SH-SY5Y (cell line): ENCODE measurements around the gene SETD9.

ENCODE experiments used
- GATA2 ChIP-seq: IDR thresholded peaks from 2 replicates; pipeline ENCODE4 v1.6.1; 2011; ENCODE audit warnings: mild to moderate bottlenecking, low read depth, low read length
- GATA3 ChIP-seq: IDR thresholded peaks from 2 replicates; pipeline ENCODE4 v1.6.1; 2011; ENCODE audit warnings: low read depth, mild to moderate bottlenecking, low read length, moderate library complexity

SETD9 gene

DNA sequence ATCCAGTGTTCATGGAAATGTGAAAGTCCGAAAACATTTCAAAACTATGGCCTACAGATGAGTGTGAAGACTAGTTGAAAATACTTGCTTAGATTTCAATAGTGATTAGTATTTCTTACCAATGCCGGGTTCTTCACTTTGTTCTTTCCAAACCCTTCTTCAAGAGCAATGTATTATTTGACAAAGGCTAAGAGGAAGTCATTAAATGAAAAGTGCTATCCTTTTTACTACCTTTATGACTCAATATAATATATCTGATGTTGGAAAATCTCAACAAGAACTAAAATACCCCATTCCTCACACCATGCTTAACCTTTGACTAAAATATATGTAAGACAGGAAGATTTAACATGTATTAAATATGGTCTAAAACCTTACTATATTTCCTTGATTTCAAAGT lies 49.2 kb downstream of the SETD9 start:
- TF ChIP-seq GATA3 (no peak), GATA2 (no peak)

DNA sequence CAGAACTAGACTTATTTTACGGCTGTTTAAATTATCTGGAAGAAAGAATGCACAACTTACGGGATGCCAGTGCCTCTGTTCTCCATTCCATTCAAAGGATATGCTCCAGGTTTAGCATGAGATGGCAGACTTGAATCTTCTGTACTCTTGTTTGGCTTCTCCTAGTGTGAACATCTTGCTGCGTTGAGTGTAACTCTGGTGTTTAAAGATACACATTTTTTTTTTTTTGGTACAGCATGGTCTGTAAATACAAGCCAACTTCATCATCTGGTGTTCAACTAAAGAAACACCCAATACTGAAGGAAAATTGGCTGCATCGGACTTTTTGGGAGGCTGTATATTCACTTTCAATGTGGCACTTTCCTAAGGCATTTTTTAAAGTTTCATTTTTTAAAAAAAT lies 49.9 kb downstream of the SETD9 start:
- TF ChIP-seq GATA3 = no peak
- no peak for TF ChIP-seq GATA2

DNA sequence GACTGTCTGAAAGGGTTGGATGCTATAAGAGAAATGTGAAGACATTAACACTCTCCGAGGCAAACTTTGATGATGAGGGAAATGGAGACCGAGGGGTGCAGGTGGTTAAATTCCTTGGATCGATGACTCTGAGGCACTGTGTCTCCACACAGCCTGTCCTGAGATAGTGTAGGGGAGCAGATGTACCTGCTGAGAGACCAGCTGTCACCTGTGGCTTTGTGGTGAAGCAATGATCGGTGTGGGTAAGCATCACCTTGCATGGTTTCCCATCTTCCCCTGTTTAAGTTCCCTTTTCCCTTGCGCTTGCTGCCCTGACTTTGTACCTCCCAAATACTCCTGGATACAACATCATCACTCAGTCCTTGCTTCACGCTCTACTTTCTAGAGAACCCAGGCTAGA lies 52.4 kb downstream of the SETD9 start:
- TF ChIP-seq GATA2 = no peak
- no peak for TF ChIP-seq GATA3

DNA sequence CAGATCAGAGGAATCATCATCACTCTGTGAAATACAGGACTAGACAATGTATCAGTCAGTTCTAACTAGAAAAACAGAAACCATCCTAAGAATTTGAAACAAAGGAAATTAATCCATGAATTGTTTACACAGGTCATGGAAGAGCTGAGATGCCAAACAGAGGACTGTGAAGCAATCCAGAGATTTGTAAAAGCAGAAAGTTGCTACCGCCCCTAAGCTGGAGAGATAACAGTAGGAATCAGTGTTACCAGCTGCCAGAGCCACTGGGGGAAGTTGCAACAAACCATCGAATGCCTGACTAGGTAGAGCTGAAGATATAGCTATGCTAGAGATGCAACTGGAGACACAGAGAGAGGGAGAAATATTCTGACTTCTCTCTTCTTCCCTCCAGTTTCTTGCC lies 52.9 kb downstream of the SETD9 start:
- TF ChIP-seq GATA3 = no peak
- peak; percentile 54; the same call in 1 of the 2 replicates for TF ChIP-seq GATA2

DNA sequence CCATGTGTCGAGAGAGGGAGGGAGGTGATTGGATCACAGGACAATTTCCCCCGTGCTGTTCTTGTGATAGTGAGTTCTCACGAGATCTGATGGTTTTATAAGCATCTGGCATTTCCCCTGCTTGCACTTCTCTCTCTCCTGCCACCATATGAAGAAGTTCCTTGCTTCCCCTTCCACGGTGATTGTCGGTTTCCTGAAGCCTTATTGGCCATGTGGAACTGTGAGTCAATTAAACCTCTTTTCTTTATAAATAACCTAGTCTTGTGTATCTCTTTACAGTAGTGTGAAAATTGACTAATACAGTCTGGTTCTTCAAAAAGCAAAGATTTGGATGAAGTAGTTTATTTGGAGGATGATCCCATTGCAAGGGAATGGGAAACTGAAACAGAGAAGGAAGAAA lies 53.9 kb downstream of the SETD9 start:
- TF ChIP-seq GATA3 (no peak), GATA2 (no peak)

DNA sequence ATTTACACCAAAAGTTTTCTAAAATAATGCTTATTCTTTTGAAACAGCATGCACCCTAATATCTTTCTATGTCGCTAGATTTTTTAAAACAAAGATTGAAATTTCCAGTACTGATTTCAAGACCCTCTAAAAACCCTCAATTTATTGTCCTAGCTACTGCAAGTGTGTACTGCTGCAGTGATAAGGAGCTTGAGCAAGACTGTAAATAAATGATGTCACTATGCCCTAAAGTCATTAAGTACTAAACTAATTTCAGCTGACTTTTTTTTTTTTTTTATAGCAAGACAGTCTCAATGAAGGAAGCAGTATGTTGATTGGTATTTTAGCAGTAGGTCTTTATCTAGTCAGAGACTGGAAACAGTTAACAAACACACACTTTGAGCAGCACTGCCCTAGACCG lies 54.8 kb downstream of the SETD9 start:
- TF ChIP-seq GATA3 (no peak), GATA2 (no peak)
